H1 (cell line): ENCODE data around the gene TRIL. TPM values are rescaled to one million over a fixed set of nuclear protein-coding genes. Genes with fewer than 3 reads are reported as not detected.

Experiments used
- CTCF ChIA-PET: fragments of 300-600 bp; sonication (Branson Sonifier 250); formaldehyde crosslinking; loops from one replicate; lab custom pipeline; 2021; ENCODE audit not compliant: partially characterized antibody; lab: Charles Lee
- POLR2A ChIA-PET: fragments of 300-600 bp; sonication (Branson Sonifier 250); formaldehyde crosslinking; loops from one replicate; lab custom pipeline; 2021; ENCODE audit warnings: inconsistent platforms; ENCODE audit not compliant: partially characterized antibody; lab: Charles Lee
- DNase-seq, 2 experiments: peaks; one replicate each; pipeline versions ENCODE4 v3.0.0 to v3.0.0-alpha.2; 2010 to 2022; ENCODE audit warnings: low spot score in 2 of 2, low read depth in 1 of 2, mixed read lengths in 1 of 2
- FAIRE-seq: peaks from 2 replicates; lab custom pipeline; 2011; peaks lifted over from hg19 to GRCh38; lab: Jason Lieb, UNC
- H2AFZ ChIP-seq: 2 replicates; pipeline ENCODE4 v1.8.1; 2012; ENCODE audit warnings: low read length, inconsistent platforms
- H2AK5ac ChIP-seq: 2 replicates; pipeline ENCODE4 v1.6.1; 2013; ENCODE audit warnings: low read depth, low read length
- H2BK120ac ChIP-seq: replicated peaks from 2 replicates; pipeline ENCODE3; 2013; ENCODE audit warnings: low read depth, low read length, inconsistent platforms
- H2BK12ac ChIP-seq: 2 replicates; pipeline ENCODE4 v1.6.1; 2013; ENCODE audit warnings: low read depth, low read length
- H2BK15ac ChIP-seq: 2 replicates; pipeline ENCODE4 v1.6.1; 2013; ENCODE audit warnings: low read length
- H2BK20ac ChIP-seq: 2 replicates; pipeline ENCODE4 v1.6.1; 2013; ENCODE audit warnings: low read length
- H2BK5ac ChIP-seq: 2 replicates; pipeline ENCODE4 v1.6.1; 2013; ENCODE audit warnings: low read depth, low read length
- H3K14ac ChIP-seq: 2 replicates; pipeline ENCODE4 v1.6.1; 2013; ENCODE audit warnings: inconsistent platforms; ENCODE audit not compliant: insufficient read length
- H3K18ac ChIP-seq: 2 replicates; pipeline ENCODE4 v1.6.1; 2013; ENCODE audit warnings: low read length; ENCODE audit errors: extremely low read depth
- H3K23ac ChIP-seq: 2 replicates; pipeline ENCODE4 v1.6.1; 2013; ENCODE audit warnings: inconsistent platforms; ENCODE audit not compliant: insufficient read length
- H3K23me2 ChIP-seq: 2 replicates; pipeline ENCODE4 v1.6.1; 2013; ENCODE audit warnings: low read depth, low read length
- H3K27ac ChIP-seq: 2 replicates; pipeline ENCODE4 v1.6.1; 2011; ENCODE audit warnings: low read depth, low read length, inconsistent platforms
- H3K27me3 ChIP-seq, 4 experiments: replicated peaks in 1 of 4; 1 replicate in 1 of 4; 2 replicates in 3 of 4; pipeline versions ENCODE4 v1.6.1 to v1.8.1; 2011 to 2013; ENCODE audit warnings: low read length in 3 of 4, mild to moderate bottlenecking in 3 of 4, inconsistent platforms in 2 of 4, mixed read lengths in 2 of 4, moderate library complexity in 1 of 4; ENCODE audit not compliant: control insufficient read depth in 3 of 4, insufficient read depth in 3 of 4; ENCODE audit errors: extremely low read depth in 1 of 4
- H3K36me3 ChIP-seq, 4 experiments: 2 replicates each; pipeline versions ENCODE4 v1.6.1 to v1.8.1; 2011 to 2013; ENCODE audit warnings: mild to moderate bottlenecking in 4 of 4, low read length in 3 of 4, moderate library complexity in 2 of 4, control low read depth in 1 of 4, inconsistent platforms in 1 of 4; ENCODE audit not compliant: insufficient read depth in 4 of 4, control insufficient read depth in 2 of 4
- H3K4ac ChIP-seq: replicated peaks from 2 replicates; pipeline ENCODE3; 2013; ENCODE audit warnings: low read length, low read depth, mixed read lengths, inconsistent platforms; ENCODE audit not compliant: insufficient read length
- H3K4me1 ChIP-seq, 4 experiments: replicated peaks in 1 of 4; 1 replicate in 1 of 4; 2 replicates in 3 of 4; pipeline versions ENCODE4 v1.6.1 to v1.8.1; 2011 to 2013; ENCODE audit warnings: low read length in 3 of 4, inconsistent platforms in 2 of 4, mixed read lengths in 1 of 4; ENCODE audit not compliant: insufficient read depth in 4 of 4, control insufficient read depth in 3 of 4
- H3K4me2 ChIP-seq, 2 experiments: 2 replicates each; pipeline versions ENCODE4 v1.6.1 to v1.8.1; 2011 to 2013; ENCODE audit warnings: low read depth in 2 of 2, low read length in 2 of 2, control low read depth in 1 of 2, inconsistent platforms in 1 of 2, mild to moderate bottlenecking in 1 of 2; ENCODE audit not compliant: insufficient read depth in 1 of 2
- H3K4me3 ChIP-seq, 4 experiments: fragments of 200-600, 300-600 bp in 1 of 4; sonication (generic), shearing (Covaris generic), sonication (Bioruptor Twin) in 1 of 4; 2 replicates each; pipeline versions ENCODE4 v1.5.1 to v1.8.1; 2011 to 2016; ENCODE audit warnings: low read length in 4 of 4, low read depth in 3 of 4, control low read depth in 2 of 4, inconsistent platforms in 2 of 4, mild to moderate bottlenecking in 2 of 4, mixed read lengths in 1 of 4, moderate library complexity in 1 of 4; ENCODE audit not compliant: insufficient read depth in 2 of 4; ENCODE audit errors: extremely low read depth in 1 of 4
- H3K56ac ChIP-seq: replicated peaks from 2 replicates; pipeline ENCODE3; 2013; ENCODE audit warnings: low read depth, mild to moderate bottlenecking, mixed read lengths, low read length, inconsistent platforms; ENCODE audit not compliant: insufficient read length
- H3K79me1 ChIP-seq: 2 replicates; pipeline ENCODE4 v1.6.1; 2013; ENCODE audit warnings: low read depth, low read length, control low read depth
- H3K79me2 ChIP-seq, 2 experiments: 2 replicates each; pipeline versions ENCODE4 v1.6.1 to v1.8.1; 2012 to 2013; ENCODE audit warnings: low read length in 2 of 2, mild to moderate bottlenecking in 2 of 2, inconsistent platforms in 1 of 2; ENCODE audit not compliant: insufficient read depth in 2 of 2, control insufficient read depth in 1 of 2
- H3K9ac ChIP-seq, 4 experiments: replicated peaks in 1 of 4; 1 replicate in 1 of 4; 2 replicates in 3 of 4; pipeline versions ENCODE4 v1.6.1 to v1.8.1; 2011 to 2013; ENCODE audit warnings: low read depth in 3 of 4, low read length in 3 of 4, control low read depth in 2 of 4, mild to moderate bottlenecking in 2 of 4, moderate library complexity in 2 of 4, inconsistent platforms in 1 of 4; ENCODE audit errors: extremely low read depth in 1 of 4
- H3K9me3 ChIP-seq, 2 experiments: 2 replicates each; pipeline versions ENCODE4 v1.6.1 to v1.8.1; 2012 to 2013; ENCODE audit warnings: mild to moderate bottlenecking in 2 of 2, moderate library complexity in 2 of 2, control low read depth in 1 of 2, inconsistent platforms in 1 of 2, low read depth in 1 of 2, low read length in 1 of 2, mixed read lengths in 1 of 2; ENCODE audit not compliant: insufficient read depth in 2 of 2
- H4K20me1 ChIP-seq, 2 experiments: replicated peaks in 1 of 2; 2 replicates each; pipeline versions ENCODE3 to v1.8.1; 2011 to 2013; ENCODE audit warnings: inconsistent platforms in 2 of 2, low read length in 2 of 2, mild to moderate bottlenecking in 1 of 2; ENCODE audit not compliant: insufficient read depth in 2 of 2, control insufficient read depth in 1 of 2
- H4K5ac ChIP-seq: 2 replicates; pipeline ENCODE4 v1.6.1; 2013; ENCODE audit warnings: low read length, low read depth, mixed read lengths, inconsistent platforms; ENCODE audit not compliant: insufficient read length
- H4K8ac ChIP-seq: 2 replicates; pipeline ENCODE4 v1.8.0; 2013; ENCODE audit warnings: mild to moderate bottlenecking, moderate library complexity, low read length, inconsistent platforms; ENCODE audit not compliant: insufficient read depth; ENCODE audit errors: extremely low read depth
- H4K91ac ChIP-seq: replicated peaks from 2 replicates; pipeline ENCODE3; 2013; ENCODE audit warnings: low read length, mixed read lengths, inconsistent platforms; ENCODE audit not compliant: insufficient read length
- BCL11A ChIP-seq, 2 experiments: IDR thresholded peaks; one replicate each; pipeline ENCODE4 v1.6.1; 2011; ENCODE audit warnings: low read depth in 2 of 2, low read length in 2 of 2, mild to moderate bottlenecking in 2 of 2
- CBX5 ChIP-seq: fragments of 300-800, 300-1000 bp; sonication (generic); IDR thresholded peaks from 2 replicates; pipeline ENCODE4 v1.7.1; 2016; ENCODE audit warnings: antibody characterized with exemption, low read length, low read depth
- CEBPB ChIP-seq: IDR thresholded peaks from 2 replicates; pipeline ENCODE4 v1.6.1; 2012; ENCODE audit warnings: low read depth, low read length
- CHD2 ChIP-seq: IDR thresholded peaks from 2 replicates; pipeline ENCODE4 v1.6.1; 2012; ENCODE audit warnings: low read length, improper control_type of control experiment
- HDAC6 ChIP-seq: IDR thresholded peaks from one replicate; pipeline ENCODE4 v1.7.1; 2012; ENCODE audit warnings: low read depth, mild to moderate bottlenecking, inconsistent platforms, low read length, moderate library complexity
- RAD21 ChIP-seq, 2 experiments: IDR thresholded peaks in 1 of 2; conservative IDR thresholded peaks in 1 of 2; 2 replicates each; pipeline ENCODE4 v1.6.1; 2011; ENCODE audit warnings: low read depth in 2 of 2, low read length in 2 of 2, improper control_type of control experiment in 1 of 2, inconsistent platforms in 1 of 2, mild to moderate bottlenecking in 1 of 2, moderate library complexity in 1 of 2
- RFX5 ChIP-seq: IDR thresholded peaks from 2 replicates; pipeline ENCODE4 v1.6.1; 2011; ENCODE audit warnings: low read depth, low read length, improper control_type of control experiment, borderline replicate concordance
- RNF2 ChIP-seq: fragments of 200-900, 300-1000 bp; sonication (generic); IDR thresholded peaks from 2 replicates; pipeline ENCODE4 v1.7.1; 2016; ENCODE audit warnings: borderline replicate concordance, low read depth, mild to moderate bottlenecking, antibody characterized with exemption, low read length; ENCODE audit not compliant: poor library complexity, severe bottlenecking; ENCODE audit errors: missing control alignments
- SIX5 ChIP-seq: IDR thresholded peaks from 2 replicates; pipeline ENCODE4 v1.6.1; 2011; ENCODE audit warnings: mild to moderate bottlenecking, low read depth, low read length
- SP2 ChIP-seq: IDR thresholded peaks from 2 replicates; pipeline ENCODE4 v1.6.1; 2012; ENCODE audit warnings: mild to moderate bottlenecking, low read length, inconsistent platforms
- SP4 ChIP-seq: IDR thresholded peaks from 2 replicates; pipeline ENCODE4 v1.6.1; 2012; ENCODE audit warnings: low read length, inconsistent platforms
- SRF ChIP-seq: IDR thresholded peaks from 2 replicates; pipeline ENCODE4 v1.6.1; 2011; ENCODE audit warnings: mild to moderate bottlenecking, low read depth, low read length, moderate library complexity
- WGBS, 2 experiments: shearing (Covaris generic) in 1 of 2; methylation state at CpG; one replicate each; pipeline versions ENCODE4 v1.1.6 to v1.1.7; 2013 to 2015; ENCODE audit warnings: low lambda C conversion rate in 2 of 2, mixed read lengths in 2 of 2, inconsistent platforms in 1 of 2, low coverage in 1 of 2, missing lambda C conversion rate in 1 of 2; ENCODE audit not compliant: insufficient replicate concordance in 2 of 2, insufficient coverage in 1 of 2, insufficient read length in 1 of 2; ENCODE audit errors: extremely low coverage in 1 of 2, missing lambda C conversion rate in 1 of 2; 5-methylcytosine and 5-hydroxymethylcytosine counted together
- polyA plus RNA-seq, 7 experiments: library from polyadenylated mRNA; depleted of rRNA in 3 of 7; stranded (reverse) in 5 of 7; unstranded in 2 of 7; fragments of >200 nt in 5 of 7; fragments of 200-250 nt in 2 of 7; gene quantifications; 1 replicate in 5 of 7; 2 replicates in 1 of 7; 4 replicates in 1 of 7; pipeline versions ENCODE4 v1.2.1 to v1.2.3, GENCODE V29; 2011 to 2013; ENCODE audit warnings: missing spikeins in 2 of 7, mixed read lengths in 2 of 7
- total RNA-seq: library from RNA; stranded (reverse); fragmentation: NEBNext Ultra II Directional; extraction: Animal tissue kit (Norgen Biotek cat#: 25700); gene quantifications from 2 replicates; pipeline ENCODE4 v1.2.1, GENCODE V29; 2021
- TF ChIP-seq, protein P1 (sequence below): IDR thresholded peaks from 2 replicates; pipeline ENCODE4 v1.6.1; 2011; ENCODE audit warnings: low read length, improper control_type of control experiment

Gene TRIL
- total and polyA plus RNA-seq, 2 of the 8 experiments (the other 6 are each of a cell fraction or from before 2014, with no cell fraction given), result 3.9 to 5.5 TPM

DNA sequence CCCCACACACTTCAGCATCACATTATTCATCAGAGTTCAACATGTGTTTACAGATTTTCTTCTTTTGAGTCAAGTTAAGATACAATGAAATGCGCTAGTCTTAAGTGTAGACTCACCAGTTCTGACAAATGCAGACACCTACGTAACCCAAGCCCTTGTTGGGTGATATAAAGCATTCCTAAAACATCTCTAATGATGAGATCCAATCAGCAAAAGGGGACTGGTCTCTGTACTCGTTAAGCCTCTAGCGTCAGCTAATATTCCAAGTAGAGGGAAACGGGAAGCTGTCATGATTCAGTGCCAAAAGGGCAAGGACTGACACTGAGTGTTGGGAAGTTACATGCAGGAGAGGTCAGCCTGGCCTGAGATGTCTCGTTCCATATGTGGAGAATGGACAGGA lies 38.7 kb upstream of the TRIL start:
- Histone ChIP-seq H2BK120ac (no peak overlapping the region), H4K8ac (no peak overlapping the region), H4K5ac (no peak overlapping the region), H3K27me3 (no peaks in the 10 kb centered on the region), H3K9me3 (no peaks in the 10 kb centered on the region), H3K4ac (no peak overlapping the region), H3K4me2 (no peak overlapping the region), H3K79me2 (no peaks in the 10 kb centered on the region), H2AFZ (no peak overlapping the region), H2BK20ac (no peak overlapping the region), H3K23ac (no peak overlapping the region), H3K79me1 (no peaks in the 10 kb centered on the region), H3K4me3 (no peak overlapping the region), H3K36me3 (no peaks in the 10 kb centered on the region), H3K18ac (no peak overlapping the region), H2BK15ac (no peak overlapping the region), H3K9ac (no peak overlapping the region; a peak in 1 of 7 replicates), H3K27ac (no peak overlapping the region), H3K56ac (no peak overlapping the region), H2BK12ac (no peak overlapping the region), H3K4me1 (peaks cover 0 to 10% (median 6%) of the 10 kb centered on the region in 4 experiments; a peak in 4 of 7 replicates), H2AK5ac (no peak overlapping the region), H2BK5ac (no peak overlapping the region), H4K91ac (no peak overlapping the region), H3K14ac (no peak overlapping the region), H3K23me2 (no peaks in the 10 kb centered on the region), H4K20me1 (no peaks in the 10 kb centered on the region)
- FAIRE-seq, result no peak
- DNase-seq, result no peak
- CTCF ChIA-PET, result interaction anchor here (1.4 to 4.0 kb wide), 5 partner anchors 10 to 109 kb away, joined by 3 to 18 read pairs (median 5); partner anchors contain the start of gene TRIL
- POLR2A ChIA-PET, result interaction anchor here (0.6 kb wide), 1 partner anchor 575 kb away, joined by 3 read pairs; no protein-coding TSS in a partner anchor
- WGBS, 2 experiments, result 88% methylated on average over 6 of the region's 6 CpGs; no CpG with 5 or more reads in 1 of the 2 experiments
- no peak for TF ChIP-seq BCL11A (IDR thresholded peaks at IDR 0.05; ENCODE audit: low read depth in 2 of 2, low read length in 2 of 2)
- TF ChIP-seq CHD2, result no peak
- TF ChIP-seq, protein P1, sequence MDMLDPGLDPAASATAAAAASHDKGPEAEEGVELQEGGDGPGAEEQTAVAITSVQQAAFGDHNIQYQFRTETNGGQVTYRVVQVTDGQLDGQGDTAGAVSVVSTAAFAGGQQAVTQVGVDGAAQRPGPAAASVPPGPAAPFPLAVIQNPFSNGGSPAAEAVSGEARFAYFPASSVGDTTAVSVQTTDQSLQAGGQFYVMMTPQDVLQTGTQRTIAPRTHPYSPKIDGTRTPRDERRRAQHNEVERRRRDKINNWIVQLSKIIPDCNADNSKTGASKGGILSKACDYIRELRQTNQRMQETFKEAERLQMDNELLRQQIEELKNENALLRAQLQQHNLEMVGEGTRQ, result no peak
- TF ChIP-seq CBX5, result no peak
- no peak for TF ChIP-seq SIX5
- TF ChIP-seq CEBPB, result no peak
- TF ChIP-seq RNF2, result no peak
- TF ChIP-seq RAD21 (IDR thresholded peaks at IDR 0.05 in 1 of 2, conservative IDR thresholded peaks at IDR 0.05 in 1 of 2; ENCODE audit: low read depth in 2 of 2, low read length in 2 of 2), result no peak
- TF ChIP-seq SP4, result no peak
- no peak for TF ChIP-seq SRF
- TF ChIP-seq HDAC6, result no peak
- TF ChIP-seq SP2, result no peak
- TF ChIP-seq RFX5, result no peak
